ENCODE results near the gene GALK1.

DNA sequence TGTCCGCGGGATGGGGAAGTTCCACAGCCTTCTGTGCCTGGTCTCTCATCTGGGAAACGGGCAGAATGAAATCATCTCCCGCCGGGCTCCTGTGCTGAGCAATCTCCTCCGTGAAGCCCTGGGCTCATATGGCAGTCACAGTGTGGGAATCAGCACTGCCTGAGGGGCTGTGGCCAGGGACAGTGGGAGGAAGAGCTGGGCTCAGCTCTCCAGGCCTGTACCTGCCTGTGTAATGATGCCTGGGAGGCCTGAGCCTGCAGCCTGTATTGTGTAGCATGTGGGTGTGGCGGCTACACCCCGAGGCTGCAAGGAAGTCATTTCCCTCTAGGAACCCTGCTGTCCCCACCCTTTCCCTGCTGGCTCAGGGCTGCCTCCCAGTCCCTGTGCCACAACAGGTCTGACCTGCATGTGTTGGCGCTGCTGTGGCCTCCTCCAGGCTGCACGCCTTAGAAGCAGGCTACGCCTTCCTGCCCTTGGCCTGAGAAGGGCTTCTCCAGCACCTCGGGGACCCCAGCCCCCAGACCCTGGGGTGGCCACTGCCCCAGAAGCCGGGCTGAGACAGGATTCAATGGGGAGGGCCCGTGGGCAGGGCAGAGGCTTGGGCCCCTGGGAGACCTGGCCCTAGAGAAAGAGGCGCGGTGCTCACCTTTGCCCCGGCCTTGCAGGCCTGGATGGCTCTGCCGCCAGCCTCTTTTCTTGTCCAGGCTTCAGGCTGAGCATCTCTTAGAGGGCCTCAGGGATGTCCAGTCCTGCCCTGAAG lies 41.6 kb downstream of the GALK1 start:
- TF ChIP-seq EZH2 (IDR thresholded peaks at IDR 0.05; ENCODE audit: borderline replicate concordance, low read length): no peak
- TF ChIP-seq, protein P1, sequence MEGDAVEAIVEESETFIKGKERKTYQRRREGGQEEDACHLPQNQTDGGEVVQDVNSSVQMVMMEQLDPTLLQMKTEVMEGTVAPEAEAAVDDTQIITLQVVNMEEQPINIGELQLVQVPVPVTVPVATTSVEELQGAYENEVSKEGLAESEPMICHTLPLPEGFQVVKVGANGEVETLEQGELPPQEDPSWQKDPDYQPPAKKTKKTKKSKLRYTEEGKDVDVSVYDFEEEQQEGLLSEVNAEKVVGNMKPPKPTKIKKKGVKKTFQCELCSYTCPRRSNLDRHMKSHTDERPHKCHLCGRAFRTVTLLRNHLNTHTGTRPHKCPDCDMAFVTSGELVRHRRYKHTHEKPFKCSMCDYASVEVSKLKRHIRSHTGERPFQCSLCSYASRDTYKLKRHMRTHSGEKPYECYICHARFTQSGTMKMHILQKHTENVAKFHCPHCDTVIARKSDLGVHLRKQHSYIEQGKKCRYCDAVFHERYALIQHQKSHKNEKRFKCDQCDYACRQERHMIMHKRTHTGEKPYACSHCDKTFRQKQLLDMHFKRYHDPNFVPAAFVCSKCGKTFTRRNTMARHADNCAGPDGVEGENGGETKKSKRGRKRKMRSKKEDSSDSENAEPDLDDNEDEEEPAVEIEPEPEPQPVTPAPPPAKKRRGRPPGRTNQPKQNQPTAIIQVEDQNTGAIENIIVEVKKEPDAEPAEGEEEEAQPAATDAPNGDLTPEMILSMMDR (IDR thresholded peaks at IDR 0.05; ENCODE audit: low read length): no peak
